Neural progenitor cell (in vitro differentiated cells): ENCODE results near the gene EPS8L2.

Source experiments
- EZH2 ChIP-seq: fragments of 200-600 bp; sonication (generic); IDR thresholded peaks from 2 replicates; pipeline ENCODE4 v1.6.1; 2017; ENCODE audit warnings: antibody characterized with exemption, mild to moderate bottlenecking, moderate library complexity
- EZH2phosphoT487 ChIP-seq: fragments of 200-600 bp; sonication (generic); IDR thresholded peaks from 2 replicates; pipeline ENCODE4 v1.6.1; 2017; ENCODE audit warnings: antibody characterized with exemption
- TF ChIP-seq, protein P1 (sequence below): fragments of 200-600 bp; sonication (generic); IDR thresholded peaks from 2 replicates; pipeline ENCODE4 v1.5.1; 2017; ENCODE audit warnings: antibody characterized with exemption, mild to moderate bottlenecking

GRCh38 chr11:702462-703461 is 3.3 kb upstream of the EPS8L2 start:
- TF ChIP-seq, protein P1, sequence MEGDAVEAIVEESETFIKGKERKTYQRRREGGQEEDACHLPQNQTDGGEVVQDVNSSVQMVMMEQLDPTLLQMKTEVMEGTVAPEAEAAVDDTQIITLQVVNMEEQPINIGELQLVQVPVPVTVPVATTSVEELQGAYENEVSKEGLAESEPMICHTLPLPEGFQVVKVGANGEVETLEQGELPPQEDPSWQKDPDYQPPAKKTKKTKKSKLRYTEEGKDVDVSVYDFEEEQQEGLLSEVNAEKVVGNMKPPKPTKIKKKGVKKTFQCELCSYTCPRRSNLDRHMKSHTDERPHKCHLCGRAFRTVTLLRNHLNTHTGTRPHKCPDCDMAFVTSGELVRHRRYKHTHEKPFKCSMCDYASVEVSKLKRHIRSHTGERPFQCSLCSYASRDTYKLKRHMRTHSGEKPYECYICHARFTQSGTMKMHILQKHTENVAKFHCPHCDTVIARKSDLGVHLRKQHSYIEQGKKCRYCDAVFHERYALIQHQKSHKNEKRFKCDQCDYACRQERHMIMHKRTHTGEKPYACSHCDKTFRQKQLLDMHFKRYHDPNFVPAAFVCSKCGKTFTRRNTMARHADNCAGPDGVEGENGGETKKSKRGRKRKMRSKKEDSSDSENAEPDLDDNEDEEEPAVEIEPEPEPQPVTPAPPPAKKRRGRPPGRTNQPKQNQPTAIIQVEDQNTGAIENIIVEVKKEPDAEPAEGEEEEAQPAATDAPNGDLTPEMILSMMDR, result no peak
- TF ChIP-seq EZH2phosphoT487 (no peak), EZH2 (no peak)
